HCT116 (cell line): Measurements from ENCODE around the gene ARMH1. TPM values are rescaled to one million over a fixed set of nuclear protein-coding genes. Genes with fewer than 3 reads are reported as not detected.

ENCODE experiments used
- ATAC-seq: fragments of 200-7000 bp; cut with Tn5 transposase; 2 replicates; pipeline ENCODE4 v1.9.1; 2020; ENCODE audit warnings: mild to moderate bottlenecking, moderate library complexity
- BruUV-seq: library from RNA; stranded (reverse); fragments of 400-500 nt; replicated peaks from 2 replicates; lab custom pipeline; 2021; lab: Mats Ljungman, UMichigan
- CTCF ChIA-PET: fragments of 300-600 bp; sonication (Branson Sonifier 250); formaldehyde crosslinking; loops from one replicate; lab custom pipeline; 2021; ENCODE audit warnings: antibody characterized with exemption; lab: Charles Lee
- POLR2A ChIA-PET: fragments of 300-600, 350-600 bp; sonication (Branson Sonifier 250); formaldehyde crosslinking; loops from one replicate; lab custom pipeline; 2021; ENCODE audit warnings: antibody characterized with exemption; lab: Charles Lee
- RAD21 ChIA-PET, 2 experiments: fragments of 300-600 bp; sonication (Branson Sonifier 250); formaldehyde crosslinking; loops; one replicate each; lab custom pipeline; 2023; ENCODE audit warnings: low total read pairs in 2 of 2; ENCODE audit not compliant: uncharacterized antibody in 2 of 2, unreplicated experiment in 2 of 2, low non-redundant PET in 1 of 2; lab: Charles Lee
- DNase-seq: peaks from one replicate; pipeline ENCODE4 v3.0.0-alpha.2; 2010; ENCODE audit warnings: low read depth, low spot score
- H2AFZ ChIP-seq: fragments of 200-600 bp; shearing (Covaris generic), sonication (generic); 2 replicates; pipeline ENCODE4 v1.6.1; 2017; ENCODE audit warnings: low read depth, mixed run types, mixed read lengths, antibody characterized with exemption, low read length; ENCODE audit not compliant: poor library complexity, severe bottlenecking
- H3K27ac ChIP-seq: 2 replicates; pipeline ENCODE4 v1.5.1; 2012; ENCODE audit warnings: low read depth, low read length
- H3K27me3 ChIP-seq: fragments of 200-600 bp; sonication (generic); 2 replicates; pipeline ENCODE4 v1.6.1; 2016; ENCODE audit warnings: mixed run types, low read length, mixed read lengths; ENCODE audit not compliant: insufficient read depth
- H3K36me3 ChIP-seq, 2 experiments: fragments of 200-500 bp in 1 of 2; fragments of 200-600 bp in 1 of 2; sonication (Bioruptor generic) in 1 of 2; sonication (generic) in 1 of 2; 2 replicates each; pipeline versions ENCODE4 v1.5.1 to v1.6.1; 2014 to 2016; ENCODE audit warnings: low read length in 2 of 2, inconsistent platforms in 1 of 2, mixed read lengths in 1 of 2, mixed run types in 1 of 2; ENCODE audit not compliant: insufficient read depth in 2 of 2, control insufficient read depth in 1 of 2
- H3K4me1 ChIP-seq, 2 experiments: fragments of 200-600 bp in 1 of 2; sonication (generic) in 1 of 2; 2 replicates each; pipeline versions ENCODE4 v1.5.1 to v1.6.1; 2012 to 2017; ENCODE audit warnings: low read length in 2 of 2, inconsistent platforms in 1 of 2, mild to moderate bottlenecking in 1 of 2, mixed read lengths in 1 of 2, mixed run types in 1 of 2, moderate library complexity in 1 of 2; ENCODE audit not compliant: insufficient read depth in 2 of 2, control insufficient read depth in 1 of 2
- H3K4me2 ChIP-seq: fragments of 200-600 bp; sonication (generic); 2 replicates; pipeline ENCODE4 v1.6.1; 2017; ENCODE audit warnings: mixed run types, low read length, mixed read lengths
- H3K4me3 ChIP-seq, 2 experiments: fragments of 200-600 bp in 1 of 2; sonication (generic) in 1 of 2; replicated peaks in 1 of 2; 2 replicates each; pipeline ENCODE4 v1.5.1; 2011 to 2016; ENCODE audit warnings: low read length in 2 of 2, control low read depth in 1 of 2, low read depth in 1 of 2, mild to moderate bottlenecking in 1 of 2, mixed read lengths in 1 of 2, mixed run types in 1 of 2
- H3K79me2 ChIP-seq: fragments of 200-600 bp; sonication (generic); 2 replicates; pipeline ENCODE4 v1.6.1; 2017; ENCODE audit warnings: mild to moderate bottlenecking, mixed run types, low read length, moderate library complexity, mixed read lengths; ENCODE audit not compliant: insufficient read depth
- H3K9ac ChIP-seq: fragments of 200-600 bp; sonication (generic); 2 replicates; pipeline ENCODE4 v1.6.1; 2016; ENCODE audit warnings: low read length, mixed read lengths
- H3K9me2 ChIP-seq: fragments of 200-600 bp; sonication (generic), shearing (Covaris generic); 2 replicates; pipeline ENCODE4 v1.6.1; 2017; ENCODE audit warnings: mixed run types, mild to moderate bottlenecking, moderate library complexity; ENCODE audit not compliant: insufficient read depth
- H3K9me3 ChIP-seq, 2 experiments: fragments of 200-500 bp in 1 of 2; fragments of 200-600 bp in 1 of 2; sonication (Bioruptor generic) in 1 of 2; sonication (generic) in 1 of 2; 2 replicates each; pipeline ENCODE4 v1.6.1; 2014 to 2017; ENCODE audit warnings: low read length in 2 of 2, mixed read lengths in 2 of 2, inconsistent platforms in 1 of 2, low read depth in 1 of 2, mild to moderate bottlenecking in 1 of 2, mixed run types in 1 of 2, moderate library complexity in 1 of 2; ENCODE audit not compliant: control insufficient read depth in 1 of 2, insufficient read depth in 1 of 2
- H4K20me1 ChIP-seq: fragments of 200-600 bp; sonication (generic), shearing (Covaris generic); 2 replicates; pipeline ENCODE4 v1.6.1; 2017; ENCODE audit warnings: mixed run types, mild to moderate bottlenecking, moderate library complexity; ENCODE audit not compliant: insufficient read depth
- ATF3 ChIP-seq: IDR thresholded peaks from 2 replicates; pipeline ENCODE4 v1.6.1; 2012
- EZH2 ChIP-seq: fragments of 200-600 bp; sonication (generic); IDR thresholded peaks from 2 replicates; pipeline ENCODE4 v1.6.1; 2017; ENCODE audit warnings: antibody characterized with exemption, mixed run types
- RAD21 ChIP-seq: IDR thresholded peaks from 2 replicates; pipeline ENCODE4 v1.6.1; 2012; ENCODE audit warnings: low read depth, mild to moderate bottlenecking
- REST ChIP-seq: IDR thresholded peaks from 2 replicates; pipeline ENCODE4 v1.6.1; 2012; ENCODE audit warnings: low read depth
- SP1 ChIP-seq: IDR thresholded peaks from 2 replicates; pipeline ENCODE4 v1.6.1; 2012; ENCODE audit warnings: low read depth
- SRF ChIP-seq: IDR thresholded peaks from 2 replicates; pipeline ENCODE4 v1.6.1; 2012; ENCODE audit warnings: low read depth
- TCF7L2 ChIP-seq: IDR thresholded peaks from 2 replicates; pipeline ENCODE4 v1.7.0; 2011; ENCODE audit warnings: borderline replicate concordance, inconsistent platforms; ENCODE audit not compliant: insufficient read depth, insufficient read length; ENCODE audit errors: extremely low read depth
- YY1 ChIP-seq: IDR thresholded peaks from 2 replicates; pipeline ENCODE4 v1.6.1; 2011; ENCODE audit warnings: low read length, low read depth, moderate library complexity, mild to moderate bottlenecking; ENCODE audit not compliant: insufficient replicate concordance; ENCODE audit errors: extremely low read depth
- ZBTB33 ChIP-seq: IDR thresholded peaks from 2 replicates; pipeline ENCODE4 v1.6.1; 2011; ENCODE audit warnings: mild to moderate bottlenecking, low read length, moderate library complexity; ENCODE audit not compliant: insufficient replicate concordance; ENCODE audit errors: extremely low read depth
- ZFX ChIP-seq: fragments of 450-650 bp; IDR thresholded peaks from 2 replicates; pipeline ENCODE4 v1.6.1; 2017
- intact Hi-C: fragments of 100-400 bp; cut with micrococcal nuclease; formaldehyde crosslinking; loops from 2 replicates; pipeline ENCODE4 v1.10.0; 2022
- total RNA-seq: library from RNA; stranded (reverse); gene quantifications from one replicate; pipeline ENCODE4 v1.2.1, GENCODE V29; 2021; ENCODE audit not compliant: unreplicated experiment

The ARMH1 gene
- total RNA-seq, 1 experiment from 2014 or later: 3.2 TPM

GRCh38 chr1:44634606-44635189 is 39.8 kb upstream of the ARMH1 start:
- no peak overlapping the region for H3K4me2 ChIP-seq
- intact Hi-C loops: no loop called here
- H2AFZ ChIP-seq: no peak overlapping the region
- ChIA-PET RAD21 (no interaction called here), POLR2A (no interaction called here), CTCF (no interaction called here)
- ATAC-seq: no peak
- BruUV-seq: no TSS peak
- TF ChIP-seq RAD21 (no peak), ZFX (no peak), YY1 (no peak), SP1 (no peak), ZBTB33 (no peak), EZH2 (no peak), REST (no peak), ATF3 (no peak), SRF (no peak), TCF7L2 (no peak)
- 0 out of 2 replicates have a peak, but pooled peaks cover 2% of the 10 kb centered on the region for H3K9me2 ChIP-seq
- peaks cover 33% of the 10 kb centered on the region for H3K79me2 ChIP-seq
- H3K4me3 ChIP-seq: no peak overlapping the region
- H3K9me3 ChIP-seq: no peaks in the 10 kb centered on the region
- H4K20me1 ChIP-seq: no peaks in the 10 kb centered on the region
- peaks cover 5 to 22% of the 10 kb centered on the region in 2 experiments; a peak in 3 of 4 replicates for H3K4me1 ChIP-seq
- no peak overlapping the region for H3K9ac ChIP-seq
- no peak overlapping the region for H3K27ac ChIP-seq
- no peaks in the 10 kb centered on the region for H3K27me3 ChIP-seq
- H3K36me3 ChIP-seq: peaks cover 17 to 61% of the 10 kb centered on the region in 2 experiments; a peak in 3 of 4 replicates
- DNase-seq: no peak
